ENCODE results near the gene ZNF316.

Gene ZNF316

GRCh38 chr7:6636741-6637543, at the start of gene ZNF316:
ZNF316 (plus strand) TSS chr7:6637318; CDS start chr7:6642410, 5,092 bp downstream.
- peak; percentile 72 for DNase-seq

- DNase-seq, result no peak
Measured at GRCh38 chr7:6588566-6588965, 48.6 kb upstream of the ZNF316 start.

GRCh38 chr7:6589151-6589828, 47.8 kb upstream of the ZNF316 start:
- no peak for DNase-seq

- peak; percentile 86 for DNase-seq
Measured at GRCh38 chr7:6589829-6590644, 47.1 kb upstream of the ZNF316 start, which contains the start of gene INTS15. INTS15 (plus strand) TSS chr7:6590021; CDS start chr7:6590284, 263 bp downstream.

- DNase-seq, result no peak
Measured at GRCh38 chr7:6590645-6591110, 46.4 kb upstream of the ZNF316 start.

GRCh38 chr7:6600093-6600492, 37.0 kb upstream of the ZNF316 start:
- no peak for DNase-seq

GRCh38 chr7:6604458-6604857, 32.7 kb upstream of the ZNF316 start:
- no peak for DNase-seq

GRCh38 chr7:6606866-6607583, 30.1 kb upstream of the ZNF316 start:
- no peak for DNase-seq

GRCh38 chr7:6607651-6608051, 29.5 kb upstream of the ZNF316 start:
- no peak for DNase-seq

GRCh38 chr7:6608081-6608480, 29.0 kb upstream of the ZNF316 start:
- DNase-seq, result no peak

GRCh38 chr7:6608794-6609193, 28.3 kb upstream of the ZNF316 start:
- DNase-seq, result no peak

GRCh38 chr7:6612819-6613218, 24.3 kb upstream of the ZNF316 start:
- no peak for DNase-seq

- no peak for DNase-seq
Measured at GRCh38 chr7:6613706-6614105, 23.4 kb upstream of the ZNF316 start.

GRCh38 chr7:6614953-6615722, 22.0 kb upstream of the ZNF316 start, which contains the start of gene ZNF853:
ZNF853 (plus strand) TSS chr7:6615610; CDS start chr7:6616175, 565 bp downstream.
- DNase-seq, result peak; percentile 31

- peak; percentile 16 for DNase-seq
Measured at GRCh38 chr7:6615723-6616555, 21.2 kb upstream of the ZNF316 start.

- DNase-seq, result no peak
Measured at GRCh38 chr7:6616854-6617643, 20.1 kb upstream of the ZNF316 start.

- DNase-seq, result no peak
Measured at GRCh38 chr7:6618621-6619020, 18.5 kb upstream of the ZNF316 start.

GRCh38 chr7:6619961-6620360, 17.2 kb upstream of the ZNF316 start:
- no peak for DNase-seq

- DNase-seq, result no peak
Measured at GRCh38 chr7:6621195-6622133, 15.7 kb upstream of the ZNF316 start.
